Ovary (tissue), 3 donors: Measurements from ENCODE around the gene MAGEH1.

Experiments
- CTCF ChIP-seq, 3 donors: fragments of 450-650 bp in 2 of 3; fragments of 200-600 bp in 1 of 3; IDR thresholded peaks; one replicate each; pipeline versions ENCODE4 v1.5.1 to v1.8.0; 2016 to 2022; ENCODE audit warnings: antibody characterized with exemption in 3 of 3, mild to moderate bottlenecking in 1 of 3
- EP300 ChIP-seq: sonication (generic); formaldehyde crosslinking; IDR thresholded peaks from one replicate; pipeline ENCODE4 v1.6.1; 2017; ENCODE audit warnings: antibody characterized with exemption
- donor health status: DM: no; HTN: no; CAD: no.

- TF ChIP-seq CTCF (IDR thresholded peaks at IDR 0.05) (no peak), EP300 (no peak)
Measured at GRCh38 chrX:55486736-55487135, 34.8 kb downstream of the MAGEH1 start.
